MG63 (cell line): ENCODE data around the gene KLHDC4. TPM values are rescaled to one million over a fixed set of nuclear protein-coding genes. Genes with fewer than 3 reads are reported as not detected.
"Not testable (repeated sequence)": the region's sequence is repeated elsewhere in the genome, so short reads cannot be mapped to it uniquely, and the experiment has no call there.

ENCODE experiments used
- DNase-seq: peaks from one replicate; pipeline ENCODE4 v3.0.0-alpha.2; 2020
- H3K27me3 ChIP-seq: fragments of 250-450 bp; sonication (Bioruptor Pico); 2 replicates; pipeline ENCODE4 v1.5.1; 2020; ENCODE audit warnings: mild to moderate bottlenecking, moderate library complexity
- H3K36me3 ChIP-seq: fragments of 250-450 bp; sonication (Bioruptor Pico); 2 replicates; pipeline ENCODE4 v1.5.1; 2020; ENCODE audit warnings: mild to moderate bottlenecking, moderate library complexity
- H3K4me3 ChIP-seq: fragments of 250-450 bp; sonication (Bioruptor Pico); 2 replicates; pipeline ENCODE4 v1.5.1; 2020; ENCODE audit warnings: mild to moderate bottlenecking, moderate library complexity
- H3K9me3 ChIP-seq: fragments of 250-450 bp; sonication (Bioruptor Pico); 2 replicates; pipeline ENCODE4 v1.5.1; 2020; ENCODE audit warnings: mild to moderate bottlenecking, moderate library complexity
- total RNA-seq: library from RNA; depleted of rRNA; stranded (reverse); fragments of >200 nt; shearing (Covaris generic); gene quantifications from 2 replicates; pipeline ENCODE4 v1.2.3, GENCODE V29; 2014; ENCODE audit warnings: low replicate concordance; rRNA removed

KLHDC4 gene
- 21.4 and 24.6 TPM in 2 replicates for total RNA-seq

- peaks cover 14% of the 10 kb centered on the region for H3K36me3 ChIP-seq
- peak within 1 kb of the TSS; percentile 82 for H3K4me3 ChIP-seq
- peak; percentile 84 for DNase-seq
- H3K27me3 ChIP-seq: no peaks in the 10 kb centered on the region
- no peaks in the 10 kb centered on the region for H3K9me3 ChIP-seq
These were observed at the start of gene KLHDC4 for GRCh38 chr16:87765776-87766484. TSS of gene KLHDC4 (minus strand) at chr16:87765986. CDS start at chr16:87765890, 96 bp downstream.

GRCh38 chr16:87815567-87815966, 49.8 kb upstream of the KLHDC4 start:
- Histone ChIP-seq H3K4me3 (no peak overlapping the region), H3K27me3 (no peaks in the 10 kb centered on the region), H3K36me3 (no peaks in the 10 kb centered on the region), H3K9me3 (0 out of 2 replicates have a peak, but pooled peaks cover 5% of the 10 kb centered on the region)
- no peak for DNase-seq

GRCh38 chr16:87812200-87812656, 46.4 kb upstream of the KLHDC4 start:
- Histone ChIP-seq H3K9me3 (0 out of 2 replicates have a peak, but pooled peaks cover 3% of the 10 kb centered on the region), H3K27me3 (no peaks in the 10 kb centered on the region), H3K36me3 (no peaks in the 10 kb centered on the region), H3K4me3 (no peak overlapping the region)
- no peak for DNase-seq

- H3K4me3 ChIP-seq, H3K9me3 ChIP-seq, H3K36me3 ChIP-seq, DNase-seq, H3K27me3 ChIP-seq: not testable (repeated sequence)
These were observed 45.7 kb upstream of the KLHDC4 start for GRCh38 chr16:87811454-87811853.

GRCh38 chr16:87809150-87809902, 43.5 kb upstream of the KLHDC4 start:
- Histone ChIP-seq H3K36me3 (no peaks in the 10 kb centered on the region), H3K9me3 (no peaks in the 10 kb centered on the region), H3K4me3 (no peak overlapping the region), H3K27me3 (no peaks in the 10 kb centered on the region)
- DNase-seq: no peak

- DNase-seq: no peak
- Histone ChIP-seq H3K4me3 (no peak overlapping the region), H3K9me3 (no peaks in the 10 kb centered on the region), H3K36me3 (no peaks in the 10 kb centered on the region), H3K27me3 (no peaks in the 10 kb centered on the region)
These were observed 42.3 kb upstream of the KLHDC4 start for GRCh38 chr16:87808108-87808507.

GRCh38 chr16:87806641-87807546, 41.1 kb upstream of the KLHDC4 start:
- Histone ChIP-seq H3K27me3 (no peaks in the 10 kb centered on the region), H3K36me3 (no peaks in the 10 kb centered on the region), H3K4me3 (peak overlapping the region; percentile 49), H3K9me3 (no peaks in the 10 kb centered on the region)
- peak; percentile 86 for DNase-seq

- H3K27me3 ChIP-seq: no peaks in the 10 kb centered on the region
- no peaks in the 10 kb centered on the region for H3K36me3 ChIP-seq
- DNase-seq: no peak
- peak overlapping the region; percentile 49 for H3K4me3 ChIP-seq
- no peaks in the 10 kb centered on the region for H3K9me3 ChIP-seq
These were observed 40.5 kb upstream of the KLHDC4 start for GRCh38 chr16:87806261-87806640.

GRCh38 chr16:87803385-87803784, 37.6 kb upstream of the KLHDC4 start:
- no peak for DNase-seq
- Histone ChIP-seq H3K4me3 (no peak overlapping the region), H3K27me3 (no peaks in the 10 kb centered on the region), H3K36me3 (no peaks in the 10 kb centered on the region), H3K9me3 (no peaks in the 10 kb centered on the region)

- H3K4me3 ChIP-seq: no peak overlapping the region
- H3K9me3 ChIP-seq: no peaks in the 10 kb centered on the region
- H3K27me3 ChIP-seq: no peaks in the 10 kb centered on the region
- H3K36me3 ChIP-seq: no peaks in the 10 kb centered on the region
- DNase-seq: no peak
These were observed 36.9 kb upstream of the KLHDC4 start for GRCh38 chr16:87802670-87803069.

- Histone ChIP-seq H3K4me3 (no peak overlapping the region), H3K27me3 (no peaks in the 10 kb centered on the region), H3K9me3 (no peaks in the 10 kb centered on the region), H3K36me3 (no peaks in the 10 kb centered on the region)
- DNase-seq: no peak
These were observed 36.0 kb upstream of the KLHDC4 start for GRCh38 chr16:87801679-87802259.

GRCh38 chr16:87800497-87800896, 34.7 kb upstream of the KLHDC4 start:
- no peak overlapping the region for H3K4me3 ChIP-seq
- DNase-seq: no peak

GRCh38 chr16:87795336-87795735, 29.6 kb upstream of the KLHDC4 start:
- H3K27me3 ChIP-seq: no peaks in the 10 kb centered on the region
- H3K9me3 ChIP-seq: no peaks in the 10 kb centered on the region
- no peaks in the 10 kb centered on the region for H3K36me3 ChIP-seq
- DNase-seq: no peak
- H3K4me3 ChIP-seq: no peak overlapping the region

More at GRCh38 chr16:87800497-87800896, 34.7 kb upstream of the KLHDC4 start:
- Histone ChIP-seq H3K36me3 (no peaks in the 10 kb centered on the region), H3K9me3 (no peaks in the 10 kb centered on the region), H3K27me3 (no peaks in the 10 kb centered on the region)

GRCh38 chr16:87794485-87795078, 28.8 kb upstream of the KLHDC4 start:
- Histone ChIP-seq H3K4me3 (no peak overlapping the region), H3K9me3 (no peaks in the 10 kb centered on the region), H3K36me3 (no peaks in the 10 kb centered on the region), H3K27me3 (no peaks in the 10 kb centered on the region)
- no peak for DNase-seq

- Histone ChIP-seq H3K36me3 (no peaks in the 10 kb centered on the region), H3K4me3 (no peak overlapping the region)
- no peak for DNase-seq
These were observed 26.4 kb upstream of the KLHDC4 start for GRCh38 chr16:87792205-87792565.

More at GRCh38 chr16:87792205-87792565, 26.4 kb upstream of the KLHDC4 start:
- Histone ChIP-seq H3K9me3 (no peaks in the 10 kb centered on the region), H3K27me3 (no peaks in the 10 kb centered on the region)
